OCI-LY1 (cell line): ENCODE measurements around the gene INPP4A.

Experiments
- H2AFZ ChIP-seq: fragments of 200-600 bp; sonication (generic), shearing (Covaris generic); 2 replicates; pipeline ENCODE4 v1.6.0; 2014; ENCODE audit warnings: antibody characterized with exemption, mild to moderate bottlenecking, low read length
- H3F3A ChIP-seq: fragments of 200-600 bp; sonication (generic), shearing (Covaris generic); 2 replicates; pipeline ENCODE4 v1.6.0; 2014; ENCODE audit warnings: mild to moderate bottlenecking, antibody characterized with exemption, low read length, moderate library complexity; ENCODE audit not compliant: insufficient read depth
- H3K27ac ChIP-seq: fragments of 200-600 bp; sonication (generic); 2 replicates; pipeline ENCODE4 v1.5.1; 2014; ENCODE audit warnings: low read length, mixed run types, mild to moderate bottlenecking, low read depth; ENCODE audit not compliant: poor library complexity, severe bottlenecking
- H3K27me3 ChIP-seq: fragments of 200-600 bp; sonication (generic); 2 replicates; pipeline ENCODE4 v1.6.0; 2014; ENCODE audit warnings: antibody characterized with exemption, mild to moderate bottlenecking, low read length, moderate library complexity; ENCODE audit not compliant: insufficient read depth
- H3K36me3 ChIP-seq: fragments of 200-600 bp; sonication (generic); 2 replicates; pipeline ENCODE4 v1.6.1; 2014; ENCODE audit warnings: mild to moderate bottlenecking, antibody characterized with exemption, low read length, moderate library complexity, mixed read lengths; ENCODE audit not compliant: insufficient read depth
- H3K4me1 ChIP-seq: fragments of 200-600 bp; sonication (generic); 2 replicates; pipeline ENCODE4 v1.5.1; 2014; ENCODE audit warnings: mild to moderate bottlenecking, low read length, moderate library complexity; ENCODE audit not compliant: insufficient read depth, severe bottlenecking
- H3K4me2 ChIP-seq: fragments of 200-600 bp; sonication (generic), shearing (Covaris generic); 2 replicates; pipeline ENCODE4 v1.6.1; 2014; ENCODE audit warnings: low read length
- H3K4me3 ChIP-seq: fragments of 200-600 bp; sonication (generic); 2 replicates; pipeline ENCODE4 v1.5.1; 2014; ENCODE audit warnings: low read length, low read depth, mild to moderate bottlenecking, mixed read lengths; ENCODE audit not compliant: poor library complexity, severe bottlenecking
- H3K79me2 ChIP-seq: fragments of 200-600 bp; shearing (Covaris generic); 2 replicates; pipeline ENCODE4 v1.6.1; 2016; ENCODE audit warnings: mixed run types, low read length, mixed read lengths; ENCODE audit not compliant: insufficient read depth
- H3K9ac ChIP-seq: fragments of 200-600 bp; sonication (generic), shearing (Covaris generic); 2 replicates; pipeline ENCODE4 v1.6.1; 2014; ENCODE audit warnings: mild to moderate bottlenecking, low read length, mixed read lengths
- H3K9me2 ChIP-seq: fragments of 200-600 bp; sonication (generic), shearing (Covaris generic); 2 replicates; pipeline ENCODE4 v1.6.1; 2014; ENCODE audit warnings: low read depth, mild to moderate bottlenecking, low read length, mixed read lengths
- H3K9me3 ChIP-seq: fragments of 200-600 bp; shearing (Covaris generic); 2 replicates; pipeline ENCODE4 v1.6.1; 2014; ENCODE audit warnings: low read length, mixed read lengths
- H4K20me1 ChIP-seq: fragments of 200-600 bp; sonication (generic), shearing (Covaris generic); 2 replicates; pipeline ENCODE4 v1.6.0; 2016; ENCODE audit warnings: mild to moderate bottlenecking, low read length; ENCODE audit not compliant: insufficient read depth
- CTCF ChIP-seq: fragments of 200-600 bp; sonication (generic), shearing (Covaris generic); IDR thresholded peaks from 2 replicates; pipeline ENCODE4 v1.5.1; 2017; ENCODE audit warnings: mild to moderate bottlenecking, antibody characterized with exemption, low read length, moderate library complexity, mixed read lengths
- EZH2 ChIP-seq: fragments of 200-600 bp; sonication (generic), shearing (Covaris generic); IDR thresholded peaks from 2 replicates; pipeline ENCODE4 v1.8.0; 2017; ENCODE audit warnings: borderline replicate concordance, mixed run types, mild to moderate bottlenecking, antibody characterized with exemption, low read length, moderate library complexity, mixed read lengths

INPP4A gene

GRCh38 chr2:98604547-98604946, 159.9 kb downstream of the INPP4A start:
- Histone ChIP-seq H3K9me2 (no peaks in the 10 kb centered on the region), H3K9me3 (no peaks in the 10 kb centered on the region), H3K27me3 (no peaks in the 10 kb centered on the region), H3K9ac (no peak overlapping the region), H3K4me1 (peaks cover 19% of the 10 kb centered on the region), H4K20me1 (no peaks in the 10 kb centered on the region), H3K4me3 (no peak overlapping the region), H3K4me2 (no peak overlapping the region), H3K36me3 (peaks cover 37% of the 10 kb centered on the region), H3F3A (no peaks in the 10 kb centered on the region), H2AFZ (no peak overlapping the region), H3K27ac (no peak overlapping the region), H3K79me2 (peaks cover 16% of the 10 kb centered on the region)
- TF ChIP-seq EZH2, result no peak
- no peak for TF ChIP-seq CTCF

GRCh38 chr2:98605076-98605475, 160.4 kb downstream of the INPP4A start:
- H3K9me3 ChIP-seq, result no peaks in the 10 kb centered on the region
- TF ChIP-seq EZH2, result no peak
- no peak for TF ChIP-seq CTCF
- peaks cover 34% of the 10 kb centered on the region for H3K36me3 ChIP-seq
- peaks cover 24% of the 10 kb centered on the region for H3K4me1 ChIP-seq
- H3K4me2 ChIP-seq, result no peak overlapping the region
- no peak overlapping the region for H2AFZ ChIP-seq
- H3K9ac ChIP-seq, result no peak overlapping the region
- no peak overlapping the region for H3K27ac ChIP-seq
- H3F3A ChIP-seq, result no peaks in the 10 kb centered on the region
- no peak overlapping the region for H3K4me3 ChIP-seq
- H3K27me3 ChIP-seq, result no peaks in the 10 kb centered on the region
- H3K79me2 ChIP-seq, result peaks cover 16% of the 10 kb centered on the region
- no peaks in the 10 kb centered on the region for H3K9me2 ChIP-seq
- H4K20me1 ChIP-seq, result no peaks in the 10 kb centered on the region

- Histone ChIP-seq H3K9ac (no peak overlapping the region; the same call in 1 of the 2 replicates), H3K27me3 (no peaks in the 10 kb centered on the region), H3K4me1 (peaks cover 34% of the 10 kb centered on the region), H3F3A (no peaks in the 10 kb centered on the region), H3K79me2 (peaks cover 16% of the 10 kb centered on the region), H3K9me2 (no peaks in the 10 kb centered on the region), H3K27ac (no peak overlapping the region), H2AFZ (no peak overlapping the region), H3K9me3 (no peaks in the 10 kb centered on the region), H4K20me1 (no peaks in the 10 kb centered on the region), H3K36me3 (peaks cover 36% of the 10 kb centered on the region), H3K4me2 (peak overlapping the region; percentile 98), H3K4me3 (no peak overlapping the region)
- TF ChIP-seq CTCF, result no peak
- TF ChIP-seq EZH2, result no peak
Measured at GRCh38 chr2:98606431-98606830, 161.8 kb downstream of the INPP4A start.
